PC-9 (cell line): ENCODE measurements around the gene BUD23.

Experiments
- CTCF ChIP-seq: fragments of 200-600 bp; sonication (generic); conservative IDR thresholded peaks from 2 replicates; pipeline ENCODE4 v1.6.1; 2017; ENCODE audit warnings: mixed run types, antibody characterized with exemption, mild to moderate bottlenecking, moderate library complexity
- EZH2 ChIP-seq: fragments of 200-600 bp; sonication (generic); IDR thresholded peaks from 2 replicates; pipeline ENCODE4 v1.8.0; 2017; ENCODE audit warnings: antibody characterized with exemption, low read depth

- no peak for TF ChIP-seq CTCF
- no peak for TF ChIP-seq EZH2
Observed at GRCh38 chr7:73736885-73737284, 53.5 kb downstream of the BUD23 start.
